ENCODE results near the gene HYDIN.
"Not testable (repeated sequence)": the region's sequence is repeated elsewhere in the genome, so short reads cannot be mapped to it uniquely, and the experiment has no call there.

HYDIN gene

DNA sequence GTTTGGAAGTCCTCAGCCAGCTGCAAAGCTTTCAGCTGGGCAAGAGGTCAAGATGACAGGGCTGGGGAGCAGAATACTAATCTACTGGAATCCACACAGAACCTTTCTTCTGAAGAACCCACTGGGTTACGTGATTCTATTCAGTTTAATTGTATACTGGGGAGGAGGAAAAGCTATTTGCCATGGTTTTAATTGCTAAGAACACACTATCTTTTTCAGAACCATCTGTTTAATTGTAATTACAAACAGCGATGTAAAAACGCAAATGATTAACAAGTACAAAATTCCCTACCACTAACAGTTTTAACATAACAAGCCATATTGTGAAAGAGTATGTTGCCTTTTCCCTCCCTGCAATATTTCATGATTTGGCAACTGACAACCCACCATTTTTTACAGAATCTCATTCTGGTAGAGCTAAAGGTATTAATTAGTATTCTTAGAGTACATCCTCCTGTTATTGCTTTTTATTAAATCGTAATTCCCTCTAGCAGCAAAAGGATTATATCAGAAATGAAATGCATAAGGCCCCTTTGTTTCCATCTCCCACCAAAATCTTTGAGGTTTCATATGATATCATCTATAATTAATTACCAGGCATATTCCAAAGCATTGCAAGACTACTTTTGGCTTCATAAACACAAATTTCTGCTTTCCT is 12.1 kb downstream of the HYDIN start:
- no peak for DNase-seq

GRCh38 chr16:71217506-71217905 is 13.0 kb downstream of the HYDIN start:
- DNase-seq: peak in 1 of 2 experiments; percentile 25

DNA sequence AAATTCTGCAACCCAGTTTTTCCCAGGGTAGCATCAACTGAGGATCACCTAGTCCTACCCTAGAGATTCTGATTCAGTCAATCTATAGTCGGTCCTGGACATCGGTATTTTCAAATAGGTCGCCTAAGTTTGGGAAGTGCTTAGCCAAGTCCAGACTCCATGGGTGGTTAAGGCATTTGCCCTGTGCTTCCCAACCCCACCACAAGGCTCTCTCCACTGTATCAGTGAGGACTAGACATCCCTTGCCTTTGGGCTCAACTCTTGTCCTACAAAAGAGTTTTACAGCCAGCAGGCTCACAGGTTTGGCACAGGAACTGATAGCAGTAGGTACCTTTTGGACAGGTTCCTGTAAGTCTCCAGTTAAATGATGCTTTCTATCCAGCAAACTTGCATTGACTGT is 13.8 kb downstream of the HYDIN start:
- no peak for DNase-seq

- DNase-seq: no peak
Observed at GRCh38 chr16:71214746-71215381, 15.7 kb downstream of the HYDIN start.

GRCh38 chr16:71205482-71206131 is 24.9 kb downstream of the HYDIN start:
- DNase-seq: no peak

DNA sequence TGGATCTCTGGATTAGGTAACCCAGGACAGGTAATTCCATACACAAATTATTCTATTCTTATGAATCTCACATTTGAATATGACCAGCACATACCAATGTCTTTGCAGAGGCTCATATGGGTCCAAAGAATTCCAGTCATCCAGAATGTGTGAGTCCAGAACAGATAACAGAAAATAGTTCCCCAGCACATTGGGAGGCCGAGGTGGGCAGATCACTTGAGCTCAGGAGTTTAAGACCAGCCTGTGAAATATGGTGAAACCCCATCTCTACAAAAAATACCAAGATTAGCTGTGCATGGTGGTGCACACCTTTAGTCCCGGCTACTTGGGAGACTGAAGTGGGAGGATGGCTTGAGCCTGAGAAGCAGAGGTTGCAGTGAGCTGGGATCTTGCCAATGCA is 26.9 kb downstream of the HYDIN start:
- DNase-seq: no peak

DNA sequence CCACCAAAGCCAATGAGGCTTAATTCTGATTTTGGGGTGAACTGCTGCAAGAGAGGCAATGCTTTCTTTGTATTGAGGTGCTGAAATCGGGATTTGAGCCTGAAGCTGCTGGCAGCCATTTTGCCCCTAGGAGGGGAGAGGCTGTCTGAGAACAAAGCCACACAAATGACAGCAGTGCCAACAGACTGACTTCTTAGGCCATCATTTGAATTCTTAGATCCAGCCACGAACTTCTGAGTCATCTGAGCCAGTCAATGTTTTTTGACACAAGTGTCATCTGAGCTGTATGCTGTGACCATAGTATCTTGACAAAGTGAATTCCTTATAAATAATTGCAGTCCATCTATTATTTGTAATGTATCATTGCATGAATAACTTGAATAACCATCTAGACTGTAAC is 29.0 kb downstream of the HYDIN start:
- DNase-seq: no peak

DNA sequence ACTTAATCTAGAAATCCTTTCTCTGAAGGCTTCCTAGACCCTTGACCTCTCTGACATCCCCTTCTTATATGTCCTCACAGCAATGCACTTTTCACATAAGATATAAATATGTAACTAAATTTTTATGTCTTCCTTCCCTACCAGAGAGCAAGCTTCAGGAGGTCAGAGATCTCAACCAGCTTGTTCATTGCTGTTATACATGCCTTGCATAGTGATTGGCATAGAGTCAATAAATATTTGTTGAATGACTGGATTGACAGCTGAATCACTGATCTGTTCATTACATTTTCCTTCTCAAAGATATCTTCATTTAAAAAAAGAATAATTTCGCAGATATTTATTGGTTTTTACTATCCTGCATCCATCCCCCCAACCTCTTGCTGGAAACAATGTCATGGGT is 29.5 kb downstream of the HYDIN start:
- DNase-seq: no peak

DNA sequence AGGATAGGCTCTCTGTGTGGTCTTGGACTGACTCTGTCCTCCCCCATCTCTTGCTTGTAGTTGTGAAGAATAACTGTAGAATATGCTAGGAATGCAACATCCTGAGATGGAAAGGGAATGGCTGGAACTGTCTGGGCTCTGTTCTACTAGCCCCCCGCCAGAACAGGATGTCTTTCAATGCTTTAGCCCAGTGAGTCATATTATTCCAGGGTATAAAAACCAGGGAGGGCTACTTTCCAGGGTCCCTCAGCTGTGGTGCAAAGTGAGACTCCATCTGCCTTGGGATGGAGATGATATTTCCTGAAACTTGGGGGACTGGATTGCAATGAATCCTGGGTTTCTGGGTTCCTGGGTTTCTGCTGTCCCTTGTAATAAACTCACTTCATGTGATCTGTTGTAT is 32.1 kb downstream of the HYDIN start:
- DNase-seq: no peak

GRCh38 chr16:71192387-71192786 is 38.1 kb downstream of the HYDIN start:
- no peak for DNase-seq

DNA sequence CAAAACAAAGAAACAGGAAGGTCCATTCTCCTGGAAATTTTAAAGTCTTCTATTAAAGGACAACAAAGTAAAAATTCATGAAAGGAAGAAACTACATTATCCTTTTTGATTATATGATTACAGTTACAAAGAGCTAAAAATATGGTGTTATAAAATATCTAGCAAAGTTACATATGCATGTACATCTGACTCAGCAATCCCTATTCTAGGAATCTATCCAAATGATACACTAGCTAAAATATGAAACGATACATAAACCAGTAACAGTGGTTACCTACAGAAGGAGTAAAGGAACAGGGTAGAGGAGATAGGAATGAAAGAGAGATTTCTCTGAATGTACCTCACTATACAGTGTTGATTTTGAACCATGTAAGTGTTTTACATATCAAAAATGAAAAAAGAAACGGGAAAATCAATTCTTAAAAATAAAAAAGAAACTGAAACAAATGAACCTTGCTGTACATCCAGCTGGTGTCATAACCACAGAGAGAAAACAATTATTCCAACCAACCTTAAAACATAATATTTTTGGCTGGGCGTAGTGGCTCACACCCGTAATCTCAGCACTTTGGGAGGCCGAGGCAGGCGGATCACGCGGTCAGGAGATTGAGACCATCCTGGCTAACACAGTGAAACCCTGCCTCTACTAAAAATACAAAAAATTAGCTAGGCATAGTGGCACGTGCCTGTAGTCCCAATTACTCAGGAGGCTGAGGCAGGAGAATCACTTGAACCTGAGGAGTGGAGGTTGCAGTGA is 41.4 kb downstream of the HYDIN start:
- DNase-seq: no peak

GRCh38 chr16:71185347-71185746 is 45.2 kb downstream of the HYDIN start:
- no peak for DNase-seq

GRCh38 chr16:71179569-71179968 is 51.0 kb downstream of the HYDIN start:
- no peak for DNase-seq

GRCh38 chr16:71172481-71173207 is 57.9 kb downstream of the HYDIN start:
- DNase-seq: peak in 1 of 2 experiments; percentile 18

- not testable (repeated sequence) for DNase-seq
Observed at GRCh38 chr16:71161007-71161406, 69.5 kb downstream of the HYDIN start.

DNA sequence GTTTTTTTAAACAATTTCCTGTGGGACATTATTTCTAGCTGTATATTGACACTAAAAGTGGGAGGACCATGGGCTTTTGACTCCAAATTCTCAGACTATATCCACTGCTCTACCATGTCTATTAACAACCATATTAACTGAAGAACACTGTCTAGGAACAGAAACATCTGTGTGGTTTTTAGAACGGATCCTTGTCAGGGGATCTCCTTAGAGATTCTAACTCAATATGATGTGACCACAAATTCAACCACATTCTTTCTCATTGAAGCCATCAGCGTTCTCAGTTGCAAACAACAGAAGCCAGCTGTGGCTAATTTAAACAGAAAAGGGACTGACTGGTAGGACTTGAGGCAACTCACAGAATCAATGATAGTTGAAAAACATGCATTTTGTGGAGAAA is 73.2 kb downstream of the HYDIN start:
- DNase-seq: not testable (repeated sequence)

- not testable (repeated sequence) for DNase-seq
Observed at GRCh38 chr16:71153329-71153728, 77.2 kb downstream of the HYDIN start.

DNA sequence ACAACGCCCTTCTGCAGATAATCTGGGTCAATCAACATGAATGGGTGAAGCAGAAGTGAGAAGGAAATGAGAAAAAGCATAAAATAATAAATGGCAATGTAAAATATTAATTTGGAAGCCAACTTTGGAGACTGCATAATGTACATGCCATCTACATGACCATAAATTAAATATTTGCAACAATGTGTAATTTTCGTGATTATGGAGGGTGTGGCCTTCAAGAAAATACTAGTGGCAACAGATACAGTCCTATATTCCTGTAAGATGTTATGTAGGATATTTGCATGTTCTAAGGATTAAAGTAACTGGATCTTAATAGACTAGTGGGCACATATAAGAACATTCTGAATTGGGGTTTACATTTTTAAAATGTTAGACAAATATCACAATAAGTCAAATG is 78.9 kb downstream of the HYDIN start:
- DNase-seq: not testable (repeated sequence)

DNA sequence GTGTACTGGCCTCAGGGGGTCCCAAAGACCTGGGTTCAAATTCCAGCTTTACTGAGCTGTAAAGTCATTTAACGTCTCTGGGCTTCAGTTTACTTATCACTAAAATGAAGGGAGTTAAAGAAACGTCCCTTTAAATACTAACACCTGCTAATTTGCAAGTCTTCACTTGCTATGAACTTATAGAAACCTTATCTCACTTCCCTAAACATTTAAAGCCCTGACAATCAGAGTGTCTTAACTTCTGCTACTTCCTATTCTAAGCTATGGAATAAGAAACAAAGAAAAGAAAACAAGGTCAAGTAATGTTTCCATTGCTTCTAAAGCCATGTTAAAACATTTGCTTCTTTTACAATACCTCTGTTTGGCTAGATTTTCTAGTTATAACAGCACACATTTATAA is 87.3 kb downstream of the HYDIN start:
- not testable (repeated sequence) for DNase-seq

DNA sequence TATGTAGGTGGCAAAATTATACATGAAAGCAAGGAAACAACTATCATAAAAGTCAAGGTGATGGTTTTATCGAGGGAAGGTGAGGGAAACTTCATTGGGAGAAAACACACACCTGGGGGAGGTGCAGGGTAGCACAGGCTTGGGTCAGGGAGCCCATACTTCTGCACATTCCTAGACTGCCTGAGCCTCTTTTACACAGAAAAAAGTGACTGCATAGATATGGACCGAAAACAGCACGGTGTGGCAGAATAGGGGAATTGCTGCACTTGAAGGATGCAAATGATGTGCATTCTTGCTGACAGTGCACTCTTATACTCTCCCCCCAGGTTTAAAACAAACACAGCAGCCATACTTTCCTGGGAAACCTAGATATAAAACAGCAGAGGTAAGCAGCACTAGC is 120.0 kb downstream of the HYDIN start:
- DNase-seq: not testable (repeated sequence)

DNA sequence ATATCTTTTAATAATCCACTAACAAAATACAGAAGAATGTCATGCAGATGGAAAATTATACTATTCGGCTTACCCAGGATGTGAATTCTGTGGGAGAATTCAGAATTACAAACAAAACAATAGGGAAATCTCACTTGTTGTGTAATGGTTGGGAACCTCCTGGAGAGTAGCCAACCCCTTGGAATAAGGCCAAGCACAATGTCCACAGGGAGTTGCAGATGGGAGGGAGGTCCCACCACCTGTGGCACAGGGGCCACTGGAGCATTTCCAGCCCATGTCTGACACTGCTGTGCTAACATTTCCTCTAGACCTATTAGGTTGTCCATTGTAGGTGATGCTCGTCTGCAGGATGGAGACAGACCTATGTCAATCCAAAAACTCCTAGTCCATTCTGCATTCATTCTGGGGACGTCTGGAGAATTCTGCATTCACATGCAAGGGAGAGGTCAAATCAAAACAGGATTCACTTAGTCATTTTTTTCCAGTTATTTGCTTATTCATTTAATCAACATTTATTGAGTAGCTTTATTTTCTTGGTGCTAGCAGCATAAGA is 120.8 kb downstream of the HYDIN start:
- DNase-seq: not testable (repeated sequence)

- DNase-seq: not testable (repeated sequence)
Observed at GRCh38 chr16:71105881-71106280, 124.6 kb downstream of the HYDIN start.

Measured in NCI-H2081 (cell line).